ENCODE measurements around the gene CACNA1B.
"Not testable (repeated sequence)": the region's sequence is repeated elsewhere in the genome, so short reads cannot be mapped to it uniquely, and the experiment has no call there.

CACNA1B gene

DNA sequence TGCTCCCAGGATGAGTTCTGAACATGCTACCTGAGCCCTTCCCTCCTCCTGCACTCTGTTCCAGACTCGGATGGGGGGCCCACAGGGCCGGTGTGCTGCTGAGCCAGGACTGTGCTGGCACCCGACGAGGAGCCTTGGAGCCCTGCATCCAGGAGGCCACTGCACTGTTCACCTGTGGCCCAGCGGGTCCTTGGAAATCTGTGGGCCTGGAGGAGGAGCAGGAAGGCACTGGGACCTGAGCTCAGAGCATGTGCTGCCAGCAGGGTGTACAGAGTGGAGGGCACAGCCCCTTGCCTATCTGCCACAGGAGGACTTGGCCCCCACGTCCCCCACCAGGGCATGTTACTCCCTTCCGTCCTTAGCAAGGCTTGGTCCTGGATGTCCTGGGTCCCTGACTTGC lies 265.9 kb downstream of the CACNA1B start:
- DNase-seq (ENCODE audit: low spot score), result not testable (repeated sequence)

DNA sequence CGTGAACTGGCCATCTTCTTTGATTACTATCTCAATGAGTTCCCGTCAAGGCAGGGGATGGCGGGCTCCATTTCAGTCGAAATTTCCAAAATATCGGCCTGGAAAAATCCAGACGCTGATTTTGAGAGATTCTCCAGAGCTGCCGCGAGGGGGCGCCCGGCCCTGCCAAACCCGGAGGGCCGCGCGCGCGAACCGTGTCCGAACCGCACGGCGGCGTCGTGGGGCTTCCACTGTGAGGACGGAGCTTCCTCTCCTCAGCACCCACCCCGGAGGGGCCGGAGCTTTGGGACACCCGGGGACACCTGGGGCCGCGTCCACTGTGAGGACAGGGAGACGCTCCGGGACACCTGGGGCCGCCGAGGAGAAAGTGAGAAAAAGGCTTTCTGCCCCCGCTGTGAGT lies 270.0 kb downstream of the CACNA1B start:
- DNase-seq (ENCODE audit: low spot score), result not testable (repeated sequence)

DNA sequence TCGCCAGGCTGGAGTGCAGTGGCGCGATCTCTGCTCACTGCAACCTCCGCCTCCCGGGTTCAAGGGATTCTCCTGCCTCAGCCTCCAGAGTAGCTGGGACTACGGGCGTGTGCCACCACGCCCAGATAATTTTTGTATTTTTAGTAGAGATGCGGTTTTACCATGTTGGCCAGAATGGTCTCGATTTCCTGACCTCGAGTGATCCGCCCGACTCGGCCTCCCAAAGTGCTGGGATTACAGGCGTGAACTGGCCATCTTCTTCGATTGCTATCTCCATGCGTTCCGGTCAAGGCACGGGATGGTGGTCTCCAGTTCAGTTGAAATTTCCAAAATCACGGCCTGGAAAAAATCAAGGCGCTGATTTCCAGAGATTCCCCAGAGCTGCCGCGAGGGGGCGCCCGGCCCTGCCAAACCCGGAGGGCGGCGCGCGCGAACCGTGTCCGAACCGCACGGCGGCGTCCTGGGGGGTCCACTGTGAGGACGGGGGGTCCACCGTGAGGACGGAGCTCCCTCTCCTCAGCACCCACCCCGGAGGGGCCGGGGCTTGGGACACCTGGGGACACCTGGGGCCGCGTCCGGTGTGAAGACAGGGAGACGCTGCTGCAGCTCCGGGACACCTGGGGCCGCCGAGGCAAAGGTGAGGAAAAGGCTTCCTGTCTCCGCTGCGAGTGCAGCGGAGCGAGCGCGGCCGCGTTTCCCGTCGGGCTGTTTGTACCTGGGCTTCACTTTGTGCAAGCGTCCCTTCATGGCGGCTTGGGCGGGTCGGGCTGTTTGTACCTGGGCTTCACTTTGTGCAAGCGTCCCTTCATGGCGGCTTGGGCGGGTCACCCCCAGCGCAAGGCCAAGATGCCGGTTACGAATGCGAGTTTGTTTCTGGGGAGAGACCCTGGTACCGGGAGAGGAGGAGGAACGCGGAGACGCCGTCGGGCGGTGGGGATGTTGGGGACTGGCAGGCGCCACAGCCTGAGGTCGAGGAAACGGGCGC lies 272.4 kb downstream of the CACNA1B start:
- DNase-seq (ENCODE audit: low spot score), result not testable (repeated sequence)

- not testable (repeated sequence) for DNase-seq (ENCODE audit: low spot score)
These were observed 278.2 kb downstream of the CACNA1B start for GRCh38 chr9:138155788-138156187.

GRCh38 chr9:138166793-138167192 lies 289.2 kb downstream of the CACNA1B start:
- not testable (repeated sequence) for DNase-seq (ENCODE audit: low spot score)
